HG03159 (cell line): Measurements from ENCODE around the gene DNAH6.

ENCODE experiments used
- ATAC-seq: cut with Tn5 transposase; IDR thresholded peaks from one replicate; pipeline ENCODE4 v1.9.1; 2021; ENCODE audit warnings: mild to moderate bottlenecking, moderate library complexity; ENCODE audit not compliant: unreplicated experiment

DNAH6 gene

GRCh38 chr2:84686783-84687476 is 170.6 kb downstream of the DNAH6 start:
- no peak for ATAC-seq

GRCh38 chr2:84687498-84688149 is 171.3 kb downstream of the DNAH6 start:
- no peak for ATAC-seq

GRCh38 chr2:84690225-84690624 is 173.9 kb downstream of the DNAH6 start:
- no peak for ATAC-seq

- ATAC-seq: no peak
Observed at GRCh38 chr2:84694088-84694622, 177.9 kb downstream of the DNAH6 start.

- no peak for ATAC-seq
Observed at GRCh38 chr2:84697895-84698294, 181.6 kb downstream of the DNAH6 start.

- no peak for ATAC-seq
Observed at GRCh38 chr2:84700006-84700405, 183.7 kb downstream of the DNAH6 start.

GRCh38 chr2:84701880-84702279 is 185.6 kb downstream of the DNAH6 start:
- ATAC-seq: no peak

- no peak for ATAC-seq
Observed at GRCh38 chr2:84702941-84703340, 186.6 kb downstream of the DNAH6 start.

- ATAC-seq: no peak
Observed at GRCh38 chr2:84703831-84704230, 187.5 kb downstream of the DNAH6 start.

GRCh38 chr2:84704505-84705244 is 188.4 kb downstream of the DNAH6 start:
- ATAC-seq: no peak

GRCh38 chr2:84705858-84706257 is 189.6 kb downstream of the DNAH6 start:
- no peak for ATAC-seq

GRCh38 chr2:84708442-84708841 is 192.1 kb downstream of the DNAH6 start:
- ATAC-seq: no peak

- no peak for ATAC-seq
Observed at GRCh38 chr2:84711651-84712050, 195.4 kb downstream of the DNAH6 start.

- no peak for ATAC-seq
Observed at GRCh38 chr2:84713441-84713840, 197.1 kb downstream of the DNAH6 start.

GRCh38 chr2:84716564-84716963 is 200.3 kb downstream of the DNAH6 start:
- ATAC-seq: no peak

- no peak for ATAC-seq
Observed at GRCh38 chr2:84717302-84717701, 201.0 kb downstream of the DNAH6 start.

- ATAC-seq: no peak
Observed at GRCh38 chr2:84719434-84719833, 203.1 kb downstream of the DNAH6 start.

GRCh38 chr2:84723831-84724230 is 207.5 kb downstream of the DNAH6 start:
- no peak for ATAC-seq

- ATAC-seq: no peak
Observed at GRCh38 chr2:84725717-84726116, 209.4 kb downstream of the DNAH6 start.

GRCh38 chr2:84727315-84727714 is 211.0 kb downstream of the DNAH6 start:
- ATAC-seq: no peak

GRCh38 chr2:84729224-84729623 is 212.9 kb downstream of the DNAH6 start:
- no peak for ATAC-seq

- ATAC-seq: no peak
Observed at GRCh38 chr2:84731185-84731584, 214.9 kb downstream of the DNAH6 start.
